T-helper 1 cell treated with Interleukin-12 subunit alpha and Interleukin-12 subunit beta and Interleukin-4 antibody, amounts not matched to agents 30 ng/mL and 1 ng/mL, for 36 hours (primary cell): ENCODE results near the gene TPST1. TPM values are rescaled to one million over a fixed set of nuclear protein-coding genes. Genes with fewer than 3 reads are reported as not detected.
"Not testable (repeated sequence)": the region's sequence is repeated elsewhere in the genome, so short reads cannot be mapped to it uniquely, and the experiment has no call there.

Experiments
- intact Hi-C: fragments of 100-400 bp; cut with micrococcal nuclease; formaldehyde crosslinking; loops from one replicate; pipeline ENCODE4 v1.15.1; 2024
- total RNA-seq: library from RNA; stranded (reverse); gene quantifications from 2 replicates; pipeline ENCODE4 v1.2.3, GENCODE V29; 2022

Gene TPST1
- 0.42 and 0.71 TPM in 2 replicates for total RNA-seq

DNA sequence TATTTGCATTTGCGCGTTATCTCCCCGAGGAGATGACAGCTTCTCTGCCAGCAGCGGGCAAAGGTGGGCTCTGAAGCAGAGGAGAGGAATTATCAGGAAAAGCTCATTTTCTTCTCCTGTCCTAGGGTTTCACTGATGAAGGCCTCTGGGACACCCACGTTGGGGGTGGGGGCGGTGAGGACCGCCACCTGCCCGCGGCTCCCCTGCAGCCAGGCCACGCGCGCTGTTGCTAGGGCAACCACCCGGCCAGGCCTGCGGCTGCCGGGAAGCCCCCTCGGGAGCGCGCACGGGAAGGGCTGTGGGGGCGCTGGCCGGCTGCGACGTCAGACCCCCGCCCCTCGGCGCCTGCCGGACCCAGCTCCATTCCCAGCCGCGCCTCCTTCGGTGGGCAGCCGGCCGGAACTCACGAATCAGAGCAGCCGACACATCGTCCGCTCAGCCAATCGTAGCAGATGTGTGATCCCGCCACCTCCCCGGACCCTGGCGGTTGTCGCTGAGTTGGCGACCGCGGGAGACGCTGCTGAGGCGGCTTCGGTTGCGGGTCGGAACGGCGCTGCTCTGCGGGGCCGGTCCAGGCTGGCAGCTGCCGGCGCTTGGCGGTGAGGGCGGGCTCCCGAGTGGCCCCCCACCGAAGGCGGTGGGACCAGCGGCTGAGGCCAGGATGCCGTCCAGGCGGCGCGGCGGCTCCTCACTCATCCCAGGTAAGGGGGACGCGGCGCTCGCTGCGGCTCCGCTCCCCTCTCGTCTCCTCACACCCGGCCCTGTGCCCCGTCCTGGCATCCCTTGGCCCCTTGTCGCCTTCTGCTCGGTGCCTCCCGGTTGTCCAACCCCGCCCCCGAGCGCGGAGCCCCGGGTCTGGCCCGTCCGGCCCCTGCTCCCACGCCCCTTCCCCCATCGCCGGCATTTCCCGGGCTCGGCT lies at the start of gene TPST1:
TSS of gene TPST1 (plus strand) at position 513 of the 919 bp plus-strand sequence. CDS start 35,092 bp downstream, outside the sequence.
- intact Hi-C loops, result loop anchor here (1.0 to 10.0 kb wide), 10 partner anchors 58 to 1890 kb away; partner anchors contain the start of genes CRCP, GUSB, VKORC1L1 and ZNF736

DNA sequence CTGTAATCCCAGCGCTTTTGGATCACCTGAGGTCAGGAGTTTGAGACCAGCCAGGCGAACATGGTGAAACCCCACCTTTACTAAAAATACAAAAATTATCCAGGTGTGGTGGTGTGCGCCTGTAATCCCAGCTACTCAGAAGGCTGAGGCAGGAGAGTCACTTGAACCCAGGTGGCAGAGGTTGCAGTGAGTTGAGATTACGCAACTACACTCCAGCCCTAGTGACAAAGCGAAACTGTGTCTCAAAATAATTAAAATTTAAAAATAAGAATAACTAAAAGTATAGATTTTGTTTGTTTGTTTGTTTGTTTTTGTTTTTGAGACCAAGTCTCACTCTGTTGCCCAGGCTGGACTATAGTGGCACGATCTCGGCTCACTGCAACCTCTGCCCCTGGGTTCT lies 49.1 kb upstream of the TPST1 start:
- intact Hi-C loops, result not testable (repeated sequence)

DNA sequence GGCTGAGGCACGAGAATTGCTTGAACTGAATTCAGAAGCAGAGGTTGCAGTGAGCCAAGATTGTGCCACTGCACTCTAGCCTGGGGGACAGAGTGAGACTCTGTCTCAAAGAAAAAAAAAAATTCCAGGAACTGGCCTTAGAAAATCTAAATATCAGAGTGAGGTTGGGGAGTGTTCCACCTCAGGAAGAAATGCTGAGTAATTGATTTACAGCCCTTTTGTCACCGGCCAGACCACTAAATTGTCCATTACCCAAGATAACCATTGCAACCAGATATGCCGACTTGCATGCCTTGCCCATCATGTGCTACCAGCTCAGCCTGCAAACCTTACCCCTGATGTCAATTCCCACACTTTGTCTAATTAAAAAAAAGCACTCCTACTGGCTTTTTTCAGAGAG lies 48.1 kb upstream of the TPST1 start:
- intact Hi-C loops, result no loop called here

DNA sequence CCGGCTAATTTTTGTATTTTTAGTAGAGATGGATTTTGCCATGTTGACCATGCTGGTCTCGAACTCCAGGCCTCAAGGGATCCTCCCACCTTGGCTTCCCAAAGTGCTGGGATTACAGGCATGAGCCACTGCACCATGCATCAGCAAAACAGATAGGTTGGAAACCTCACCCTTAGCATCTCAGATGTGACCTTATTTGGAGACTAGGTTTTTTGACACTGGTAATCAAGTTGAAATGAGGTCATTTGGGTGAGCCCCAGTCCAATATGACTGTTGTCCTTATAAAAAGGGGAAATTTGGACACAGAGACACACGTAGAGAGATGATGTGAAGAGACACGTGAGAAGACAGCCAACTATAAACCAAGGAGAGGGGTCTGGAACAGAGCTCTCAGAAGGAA lies 42.5 kb upstream of the TPST1 start:
- intact Hi-C loops, result no loop called here

DNA sequence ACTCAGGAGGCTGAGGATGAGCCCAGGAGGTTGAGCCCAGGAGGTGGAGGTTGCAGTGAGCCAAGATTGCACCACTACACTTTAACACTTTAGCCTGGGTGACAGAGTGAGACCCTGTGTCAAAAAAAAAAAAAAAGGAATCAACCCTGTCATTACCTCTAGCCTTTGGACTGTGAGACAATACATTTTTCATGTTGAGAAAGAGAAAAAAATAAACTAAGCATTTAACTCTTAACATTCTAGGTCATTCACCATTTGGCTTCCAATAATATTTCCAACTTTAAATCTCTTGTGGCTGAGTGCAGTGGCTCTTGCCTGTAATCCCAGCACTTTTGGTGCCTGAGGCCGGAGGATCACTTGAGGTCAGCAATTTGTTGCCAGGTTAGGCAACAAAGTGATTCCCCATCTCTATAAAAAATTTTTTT lies 41.9 kb upstream of the TPST1 start:
- intact Hi-C loops, result no loop called here

DNA sequence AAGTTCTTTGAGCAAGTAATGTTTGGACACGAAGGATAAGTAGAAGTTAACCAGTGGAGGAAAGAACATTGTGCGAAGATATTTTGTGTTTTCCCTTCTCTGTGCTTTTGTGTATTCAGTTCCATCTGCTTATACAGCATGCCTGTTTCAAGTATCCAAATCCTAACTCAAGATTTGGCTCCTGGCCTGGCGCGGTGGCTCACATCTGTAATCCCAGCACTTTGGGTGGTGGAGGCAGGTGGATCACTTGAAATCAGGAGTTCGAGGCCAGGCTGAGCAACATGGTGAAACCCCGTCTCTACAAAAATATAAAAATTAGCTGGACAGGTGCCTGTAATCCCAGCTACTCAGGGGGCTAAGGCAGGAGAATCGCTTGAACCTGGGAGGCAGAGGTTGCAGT lies 40.8 kb upstream of the TPST1 start:
- intact Hi-C loops, result no loop called here

DNA sequence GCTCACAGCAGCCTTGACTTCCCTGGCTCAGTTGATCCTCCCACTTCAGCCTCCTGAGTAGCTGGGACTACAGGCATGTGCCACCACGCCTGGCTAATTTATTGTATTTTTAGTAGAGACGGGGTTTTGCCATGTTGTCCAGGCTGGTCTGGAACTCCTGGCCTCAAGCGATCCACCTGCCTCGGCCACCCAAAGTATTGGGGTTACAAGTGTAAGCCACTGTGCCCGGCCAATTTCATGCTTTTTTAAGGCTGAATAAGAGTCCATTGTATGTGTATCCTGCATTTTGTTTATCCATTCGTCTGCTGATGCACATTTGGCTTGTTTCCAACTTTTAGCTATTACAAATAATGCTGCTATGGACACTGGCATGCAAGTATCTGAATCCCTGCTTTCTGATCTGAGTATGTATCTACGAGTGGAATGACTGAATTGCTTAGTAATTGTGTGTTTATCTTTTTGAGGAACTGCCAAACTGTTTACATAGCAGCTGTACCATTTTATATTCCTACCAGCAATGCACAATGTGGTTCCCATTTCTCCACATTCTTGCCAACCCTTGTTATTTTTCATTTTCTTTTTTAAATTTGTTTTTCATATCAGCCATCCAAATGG lies 37.3 kb upstream of the TPST1 start:
- intact Hi-C loops, result no loop called here

DNA sequence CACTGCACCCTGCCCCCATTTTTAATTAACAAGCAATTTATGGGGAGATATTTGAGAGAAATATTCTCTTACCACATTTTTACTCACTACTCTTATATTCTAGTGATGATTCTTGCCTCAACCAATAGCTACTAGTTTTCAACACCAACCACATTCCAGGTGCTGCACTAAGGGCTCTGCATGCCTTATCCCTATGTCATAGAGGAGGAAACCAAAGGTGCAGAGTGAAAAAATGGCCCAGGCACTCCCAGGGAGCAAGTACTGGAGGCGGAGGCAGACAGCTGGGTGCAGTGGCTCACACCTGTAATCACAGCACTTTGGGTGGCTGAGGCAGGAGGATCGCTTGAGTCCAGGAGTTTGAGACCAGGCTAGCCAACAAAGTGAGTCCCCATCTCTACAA lies 35.5 kb upstream of the TPST1 start:
- intact Hi-C loops, result no loop called here

DNA sequence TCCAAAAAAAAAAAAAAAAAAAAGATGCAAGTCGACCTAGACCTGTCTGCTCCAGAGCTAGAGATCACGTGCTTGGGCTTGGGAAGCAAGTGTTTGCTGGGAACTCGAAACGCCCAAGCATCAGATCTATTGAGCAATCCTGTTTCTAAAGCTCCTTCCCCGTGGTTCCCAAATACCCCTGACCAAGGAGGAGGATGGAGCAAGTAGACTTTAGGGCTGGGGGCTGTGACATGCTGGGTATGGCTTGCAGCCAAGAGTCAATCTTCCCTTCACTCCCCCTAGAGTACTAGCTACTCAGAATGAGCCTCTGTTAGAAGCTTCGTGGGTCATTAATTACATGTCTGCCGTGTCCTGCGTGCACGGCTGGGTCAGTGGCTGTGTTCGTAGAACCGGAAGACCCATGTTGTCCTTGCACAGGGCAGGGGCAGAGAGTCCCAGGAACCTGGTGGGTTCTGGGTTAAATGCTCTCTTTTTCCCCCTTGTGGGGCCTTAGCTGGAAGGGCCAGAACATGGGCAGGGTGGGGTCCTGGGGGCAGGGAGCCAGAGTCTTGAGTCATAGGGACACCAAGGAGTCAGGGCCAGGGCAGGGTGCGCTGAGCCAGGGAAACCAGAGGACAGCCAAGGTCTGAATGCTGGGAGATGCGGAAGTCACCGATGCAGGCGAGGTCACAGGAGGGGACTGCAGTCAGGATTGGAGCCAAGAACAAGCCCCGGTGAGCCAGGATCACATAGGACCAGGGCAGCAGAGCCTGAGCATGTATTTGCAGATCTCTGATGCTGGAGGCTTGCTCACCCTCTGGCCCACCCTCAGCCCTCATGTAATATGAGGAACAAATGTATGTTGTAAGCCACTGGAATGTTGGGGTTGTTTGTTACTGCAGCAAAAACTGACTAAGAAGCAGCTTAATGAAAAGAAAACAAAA lies 34.6 kb upstream of the TPST1 start:
- intact Hi-C loops, result no loop called here

DNA sequence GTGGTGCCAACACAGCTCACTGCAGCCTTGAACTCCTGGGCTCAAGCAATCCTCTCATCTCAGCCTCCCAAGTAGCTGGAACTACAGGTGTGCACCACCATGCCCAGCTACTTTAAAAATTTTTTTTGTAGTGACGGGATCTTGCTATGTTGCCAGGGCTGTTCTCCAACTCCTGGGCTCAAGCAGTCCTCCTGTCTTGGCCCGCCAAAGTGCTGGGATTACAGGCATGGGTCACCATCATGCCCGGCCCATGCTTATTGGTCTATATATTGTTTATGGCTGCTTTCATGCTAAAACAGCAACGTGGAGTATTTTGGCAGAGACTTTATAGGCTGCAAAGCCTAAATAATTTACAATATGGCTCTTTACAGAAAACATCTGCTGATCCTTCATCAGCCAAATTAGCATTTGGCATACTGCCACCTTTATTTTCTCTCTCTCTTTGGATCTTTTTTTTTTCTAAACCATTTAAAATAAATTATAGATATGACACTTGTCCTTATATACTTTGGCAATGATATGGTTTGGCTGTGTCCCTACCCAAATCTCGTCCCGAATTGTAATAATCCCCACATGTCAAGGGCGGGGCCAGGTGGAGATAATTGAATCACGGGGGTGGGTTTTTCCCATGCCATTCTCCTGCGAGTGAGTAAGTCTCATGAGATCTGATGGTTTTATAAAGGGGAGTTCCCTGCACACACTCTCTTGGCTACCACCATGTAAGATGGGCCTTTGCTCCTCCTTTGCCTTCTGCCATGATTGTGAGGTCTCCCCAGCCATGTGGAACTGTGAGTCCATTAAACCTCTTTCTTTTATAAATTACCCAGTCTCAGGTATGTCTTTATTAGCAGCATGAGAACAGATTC lies 32.4 kb upstream of the TPST1 start:
- intact Hi-C loops, result not testable (repeated sequence)

DNA sequence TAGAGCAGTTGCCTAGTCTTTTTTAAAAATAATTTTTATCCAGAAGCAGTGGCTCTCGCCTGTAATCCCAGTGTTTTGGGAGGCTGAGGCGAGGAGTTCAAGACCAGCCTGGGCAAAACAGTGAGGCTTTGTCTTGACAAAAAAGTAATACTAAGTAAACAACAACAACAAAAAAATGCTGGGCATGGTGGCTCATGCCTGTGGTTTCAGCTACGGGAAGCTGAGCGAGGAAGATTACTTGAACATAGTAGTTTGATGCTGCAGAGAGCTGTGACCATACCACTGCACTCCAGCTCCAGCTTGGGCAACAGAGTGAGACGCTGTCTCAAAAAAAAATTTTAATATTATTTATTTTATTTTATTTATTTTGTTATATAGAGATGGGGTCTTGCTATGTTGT lies 31.3 kb upstream of the TPST1 start:
- intact Hi-C loops, result no loop called here

DNA sequence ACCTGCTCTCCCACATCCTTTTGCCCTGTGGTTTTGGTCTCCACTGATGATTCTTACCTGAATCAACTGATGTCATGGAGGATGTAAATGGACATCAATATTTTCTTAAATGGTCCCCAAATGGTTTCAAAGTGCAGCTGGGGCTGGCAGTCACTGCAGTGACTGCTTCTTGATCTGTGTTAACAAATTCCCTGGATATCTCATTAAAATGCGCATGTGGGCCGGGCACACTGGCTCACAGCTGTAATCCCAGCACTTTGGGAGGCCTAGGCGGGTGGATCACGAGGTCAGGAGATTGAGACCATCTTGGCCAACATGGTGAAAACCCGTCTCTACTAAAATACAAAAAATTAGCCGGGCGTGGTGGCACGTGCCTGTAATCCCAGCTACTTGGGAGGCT lies 30.1 kb upstream of the TPST1 start:
- intact Hi-C loops, result not testable (repeated sequence)

DNA sequence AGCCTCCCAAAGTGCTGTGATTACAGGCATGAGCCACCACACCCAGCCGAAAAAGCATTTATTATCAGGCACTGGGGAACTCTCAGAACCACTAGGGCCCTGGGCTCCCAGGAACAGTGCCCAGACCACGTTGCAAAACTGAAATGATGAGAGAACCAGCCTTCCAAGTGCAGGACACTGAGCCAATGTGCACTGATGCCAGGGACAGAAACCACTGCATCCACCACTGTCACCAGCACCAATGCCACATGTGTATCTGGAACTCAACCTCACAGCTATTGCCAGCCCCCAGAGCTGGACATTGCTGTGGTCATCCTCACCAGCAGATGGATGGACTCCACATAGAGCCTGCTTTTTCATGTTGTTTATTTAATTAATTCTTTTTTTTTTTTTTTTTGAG lies 28.2 kb upstream of the TPST1 start:
- intact Hi-C loops, result no loop called here

DNA sequence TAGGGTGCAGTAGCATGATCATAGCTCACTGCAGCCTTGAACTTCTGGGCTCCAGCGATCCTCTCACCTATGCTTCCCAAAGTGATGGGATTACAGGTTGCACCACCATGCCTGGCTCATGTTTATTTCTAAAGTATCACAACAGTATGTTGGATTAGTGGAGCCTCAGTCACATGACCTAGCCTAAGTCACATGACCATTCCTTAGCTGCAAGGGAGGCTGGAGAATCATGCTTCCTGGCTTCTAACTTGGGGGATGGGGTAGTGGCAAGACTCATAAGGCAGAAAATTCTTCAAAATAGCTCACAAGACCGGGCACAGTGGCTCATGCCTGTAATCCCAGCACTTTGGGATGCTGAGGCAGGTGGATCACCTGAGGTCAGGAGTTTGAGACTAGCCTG lies 26.9 kb upstream of the TPST1 start:
- intact Hi-C loops, result no loop called here

DNA sequence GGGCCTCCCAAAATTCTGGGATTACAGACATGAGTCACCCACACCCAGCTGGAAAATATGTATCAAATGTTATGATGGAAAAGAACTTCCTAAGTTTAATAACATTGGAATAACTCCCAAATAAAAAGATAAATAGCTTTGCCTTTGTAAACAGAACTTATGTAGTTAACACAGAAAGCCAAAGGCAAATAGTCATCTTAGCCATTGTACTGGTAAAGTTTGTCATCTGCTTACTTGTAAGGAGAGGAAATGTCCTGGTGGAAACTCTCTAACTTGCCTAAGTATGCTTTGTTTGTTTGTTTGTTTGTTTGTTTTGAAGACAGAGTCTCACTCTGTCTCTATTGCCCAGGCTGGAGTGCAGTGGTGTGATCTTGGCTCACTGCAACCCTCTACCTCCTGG lies 23.8 kb upstream of the TPST1 start:
- intact Hi-C loops, result no loop called here

DNA sequence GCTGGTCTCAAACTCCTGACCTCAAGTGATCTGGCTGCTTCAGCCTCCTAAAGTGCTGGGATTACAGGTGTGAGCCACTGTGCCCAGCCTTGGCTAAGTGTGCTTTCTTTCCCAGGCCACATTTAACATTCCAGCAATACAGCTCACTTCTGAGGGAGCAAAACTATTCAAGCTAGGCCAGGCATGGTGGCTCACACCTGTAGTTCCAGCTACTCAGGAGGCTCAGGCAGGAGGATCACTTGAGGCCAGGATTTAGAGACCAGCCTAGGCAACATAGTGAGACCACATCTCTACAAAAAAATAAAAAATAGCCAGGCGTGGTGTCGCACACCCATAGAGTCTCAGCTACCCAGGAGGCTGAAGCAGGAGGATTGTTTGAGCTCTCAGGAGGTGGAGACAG lies 23.3 kb upstream of the TPST1 start:
- intact Hi-C loops, result no loop called here

DNA sequence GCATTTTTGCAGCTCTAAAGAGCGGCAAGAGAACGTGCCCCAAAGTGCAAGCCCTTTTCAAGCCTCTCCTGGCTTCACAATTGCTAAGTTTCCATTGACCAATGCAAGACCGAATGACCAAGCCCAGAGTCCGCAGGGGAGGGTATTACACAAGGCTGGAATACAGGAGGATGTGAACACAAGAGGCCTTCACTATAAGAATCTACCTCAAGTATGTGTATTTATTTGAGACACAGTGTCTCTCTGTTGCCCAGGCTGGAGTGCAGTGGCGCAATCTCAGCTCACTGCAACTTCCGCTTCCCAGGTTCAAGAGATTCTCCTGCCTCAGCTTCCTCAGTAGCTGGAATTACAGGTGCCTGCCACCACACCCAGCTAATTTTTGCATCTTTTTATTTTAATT lies 22.2 kb upstream of the TPST1 start:
- intact Hi-C loops, result no loop called here

DNA sequence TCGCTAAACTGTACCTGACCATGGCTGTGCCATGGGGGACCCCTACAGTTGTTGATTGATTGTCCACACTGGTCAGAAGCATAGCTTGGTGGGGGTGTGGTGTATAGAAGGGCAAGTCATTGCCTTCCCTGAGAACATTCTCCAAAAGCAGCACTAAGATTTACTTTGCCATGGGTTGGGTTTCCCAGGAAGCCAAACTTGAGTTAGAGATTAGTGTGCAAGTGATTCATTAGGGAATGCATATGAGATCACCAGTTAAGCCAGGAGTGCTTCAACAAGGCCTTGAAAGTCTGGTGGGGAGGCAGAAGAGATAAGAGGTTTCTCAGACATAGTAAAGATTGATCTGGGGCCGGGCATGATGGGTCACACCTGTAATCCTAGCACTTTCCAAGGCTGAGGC lies 21.4 kb upstream of the TPST1 start:
- intact Hi-C loops, result no loop called here

DNA sequence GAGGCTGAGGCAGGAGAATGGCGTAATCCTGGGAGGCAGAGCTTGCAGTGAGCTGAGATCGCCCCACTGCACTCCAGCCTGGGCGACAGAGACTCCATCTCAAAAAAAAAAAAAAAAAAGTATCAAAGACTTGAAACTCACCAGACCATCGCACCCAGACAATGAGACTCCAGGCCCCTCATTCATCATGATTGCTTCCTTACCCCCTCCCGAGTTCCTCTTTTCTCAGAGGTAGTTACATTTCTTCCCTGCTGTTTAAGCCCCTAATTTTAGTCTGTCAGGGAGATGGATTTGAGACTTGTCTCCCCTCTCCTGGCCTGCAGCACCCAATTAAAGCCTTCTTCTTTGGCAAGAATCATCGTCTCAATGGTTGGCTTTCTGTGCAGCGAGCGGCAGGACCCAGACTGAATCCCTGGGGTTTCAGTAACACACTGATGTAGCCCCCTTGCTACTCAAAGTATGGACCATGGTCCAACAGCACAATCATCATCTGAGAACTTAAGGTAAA lies 19.4 kb upstream of the TPST1 start:
- intact Hi-C loops, result no loop called here

DNA sequence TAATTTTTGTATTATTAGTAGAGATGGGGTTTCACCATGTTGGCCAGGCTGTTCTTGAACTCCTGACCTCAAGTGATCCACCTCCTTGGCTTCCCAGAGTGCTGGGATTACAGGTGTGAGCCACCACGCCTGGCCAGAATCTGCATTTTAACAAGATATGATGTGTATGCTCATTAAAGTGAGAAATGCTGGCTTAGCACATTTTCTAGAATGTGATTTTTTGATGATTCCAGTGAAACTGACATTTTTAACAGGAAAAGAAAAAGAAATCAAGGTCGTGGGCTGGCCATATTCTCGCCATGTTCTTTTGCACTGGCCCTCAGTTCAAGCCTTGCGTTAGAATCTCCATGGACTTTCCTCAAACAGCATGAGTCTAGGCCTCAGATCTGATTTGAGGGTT lies 18.1 kb upstream of the TPST1 start:
- intact Hi-C loops, result no loop called here
